GM19023 (cell line): ENCODE measurements around the gene PTPRK.

ENCODE experiments used
- ATAC-seq: cut with Tn5 transposase; IDR thresholded peaks from one replicate; pipeline ENCODE4 v1.9.1; 2021; ENCODE audit warnings: mild to moderate bottlenecking, moderate library complexity; ENCODE audit not compliant: unreplicated experiment

The PTPRK gene

DNA sequence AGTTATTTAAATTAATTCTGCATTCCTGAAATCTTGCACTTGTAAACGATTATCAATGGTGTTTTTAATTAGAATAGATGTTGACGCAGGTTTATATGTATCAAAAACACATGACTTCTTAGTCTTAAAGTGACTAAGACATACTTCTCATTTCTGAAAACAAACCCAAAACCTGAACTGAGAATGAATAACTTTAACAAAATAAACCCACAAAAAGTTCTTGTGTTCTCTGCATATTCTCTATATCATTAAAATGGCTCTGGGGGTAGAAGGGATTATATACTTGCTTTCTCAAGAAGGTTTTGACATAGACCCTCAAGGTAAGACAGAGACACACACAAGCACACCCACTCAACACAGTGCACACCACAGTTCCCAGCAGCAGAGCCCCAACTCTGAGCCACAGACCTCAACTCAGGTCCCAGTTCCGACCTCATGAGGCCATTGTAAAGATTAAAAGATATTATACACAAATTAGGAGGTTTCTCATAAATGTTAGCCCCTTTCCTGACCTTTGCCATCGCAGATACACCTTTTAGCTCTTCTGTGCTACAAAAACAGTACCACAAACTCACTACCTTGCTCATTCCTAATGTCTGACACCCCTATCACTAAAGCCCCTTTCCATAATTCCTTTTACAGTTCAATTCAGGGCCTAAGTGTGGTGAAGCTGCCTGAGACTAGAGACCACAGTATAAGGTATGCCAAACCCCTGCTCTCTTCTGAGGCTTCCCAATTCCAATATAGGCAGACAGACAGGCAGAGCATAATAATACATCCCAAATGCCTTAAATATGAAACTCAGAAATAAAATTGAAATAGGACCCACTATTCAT is 267.8 kb downstream of the PTPRK start:
- ATAC-seq = peak; percentile 74

DNA sequence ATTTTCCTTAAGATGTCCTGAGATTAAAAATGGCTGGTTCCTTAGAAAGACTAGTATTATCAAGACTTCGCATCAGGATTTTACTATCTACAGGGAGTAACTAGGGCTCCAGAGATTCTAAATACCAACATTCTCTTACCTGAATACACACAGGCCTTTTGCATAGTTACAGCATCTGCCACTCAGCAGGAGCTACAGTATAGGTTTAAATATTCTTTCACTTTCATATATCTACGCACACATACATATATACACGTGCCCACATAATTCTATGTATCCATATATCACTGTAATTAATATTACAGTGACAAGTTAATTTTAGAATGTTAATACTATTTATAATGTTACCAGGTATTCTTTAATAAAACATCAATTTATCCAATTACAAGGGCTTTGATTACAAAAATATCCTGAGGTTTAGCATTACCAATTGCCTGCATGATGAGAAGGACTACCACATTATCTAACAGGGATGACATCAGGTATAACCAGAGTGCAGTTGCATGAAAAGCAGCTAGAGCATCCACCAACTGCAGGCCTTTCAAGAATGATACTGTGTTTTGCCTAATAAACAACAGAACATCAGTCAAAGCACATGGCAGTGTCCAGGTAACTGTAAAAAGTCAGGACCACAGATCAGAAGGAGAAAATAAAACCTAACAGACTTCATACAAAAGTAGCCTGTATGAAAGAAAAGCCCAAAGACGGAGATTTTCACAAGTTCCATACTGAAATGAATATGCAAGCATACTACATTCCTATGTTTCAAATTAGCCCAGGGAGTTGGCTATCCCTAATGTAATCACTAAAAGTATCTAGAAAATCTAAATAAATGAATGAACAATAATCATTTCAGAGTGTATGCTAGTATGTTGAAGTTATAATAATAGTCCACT is 268.7 kb downstream of the PTPRK start:
- no peak for ATAC-seq

DNA sequence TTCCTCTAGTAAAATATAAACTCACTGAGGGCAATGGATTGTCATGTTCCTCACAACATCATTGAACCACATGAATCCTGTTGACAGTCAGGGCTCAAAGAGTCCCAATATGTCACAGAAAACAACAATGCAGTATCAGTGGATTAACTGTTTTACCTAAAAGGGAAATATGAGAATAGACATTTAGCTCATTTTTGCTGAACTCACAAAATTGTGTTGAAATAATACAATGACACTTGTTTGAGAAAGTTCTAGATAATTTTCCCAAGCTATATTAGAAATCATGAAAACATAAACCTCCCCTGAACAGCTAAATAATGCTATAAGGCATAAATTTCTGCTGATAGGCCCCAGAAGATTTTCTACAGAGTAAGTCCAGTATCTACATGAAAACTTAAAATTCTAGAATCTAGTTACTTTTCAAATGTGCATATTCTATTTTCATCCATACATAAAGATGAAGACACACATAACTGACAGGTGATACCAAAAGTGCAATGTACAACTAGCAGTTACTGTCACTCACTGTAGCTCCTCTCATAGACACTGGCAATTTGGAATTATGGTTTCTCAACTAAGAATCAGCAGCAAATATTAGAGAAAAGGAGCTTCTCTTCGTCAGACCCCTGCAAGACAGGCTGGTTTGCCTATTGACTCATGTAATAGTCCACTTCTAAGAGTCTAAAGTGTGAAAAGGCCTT is 269.9 kb downstream of the PTPRK start:
- no peak for ATAC-seq

DNA sequence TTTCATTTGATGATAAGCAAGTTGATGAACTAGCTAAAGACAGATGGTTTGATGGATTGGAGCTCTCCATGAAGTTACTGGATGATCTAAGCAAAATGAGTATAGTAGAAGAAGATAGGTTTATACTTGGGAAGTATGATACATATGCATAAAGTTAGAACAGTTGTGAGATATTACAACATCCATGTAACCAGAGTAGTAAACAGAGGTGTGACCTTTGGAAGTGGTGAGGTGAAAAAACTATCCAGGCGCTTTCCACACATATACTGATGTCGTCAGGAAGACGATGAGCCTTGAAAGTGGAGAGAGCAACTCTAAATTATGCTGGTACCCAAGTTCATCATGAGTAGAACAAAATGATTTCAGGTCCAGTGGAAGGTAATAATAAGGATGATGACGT is 271.0 kb downstream of the PTPRK start:
- no peak for ATAC-seq

DNA sequence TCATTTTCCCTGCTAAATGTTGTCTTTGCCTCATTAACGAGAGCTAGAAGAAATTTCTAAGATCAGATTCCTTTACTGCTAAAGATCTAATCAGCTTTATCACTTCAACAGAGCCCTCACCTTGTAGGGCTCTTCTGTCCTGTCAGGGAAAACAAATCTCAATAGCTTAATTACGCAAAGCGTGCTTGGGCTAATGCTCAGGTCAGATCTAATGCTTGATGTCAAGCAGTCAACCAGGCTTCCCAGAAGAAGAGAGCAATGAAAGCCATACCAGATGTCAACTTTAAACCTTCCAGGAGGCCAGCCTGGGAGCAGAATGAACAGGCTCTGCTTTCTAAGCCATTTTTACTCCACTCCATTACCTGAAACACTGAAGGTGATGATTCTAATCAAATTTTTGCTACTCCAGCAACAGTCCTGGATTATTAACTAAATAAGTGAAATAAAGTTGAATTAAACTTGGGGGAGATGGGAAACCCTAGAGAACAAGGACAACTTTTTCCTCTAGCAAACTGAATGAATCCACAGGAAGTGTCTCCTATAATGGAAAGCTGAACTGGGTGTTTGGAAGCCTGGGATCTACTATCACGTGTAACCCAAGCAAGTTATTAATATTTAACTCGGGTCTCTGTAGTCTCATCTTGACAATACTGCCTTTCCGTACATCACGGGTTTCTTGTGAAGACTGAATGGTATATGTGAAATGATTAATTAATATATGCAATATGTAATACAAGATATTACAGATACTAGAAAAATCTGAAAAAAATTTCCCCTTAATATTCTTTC is 273.7 kb downstream of the PTPRK start:
- ATAC-seq = no peak

DNA sequence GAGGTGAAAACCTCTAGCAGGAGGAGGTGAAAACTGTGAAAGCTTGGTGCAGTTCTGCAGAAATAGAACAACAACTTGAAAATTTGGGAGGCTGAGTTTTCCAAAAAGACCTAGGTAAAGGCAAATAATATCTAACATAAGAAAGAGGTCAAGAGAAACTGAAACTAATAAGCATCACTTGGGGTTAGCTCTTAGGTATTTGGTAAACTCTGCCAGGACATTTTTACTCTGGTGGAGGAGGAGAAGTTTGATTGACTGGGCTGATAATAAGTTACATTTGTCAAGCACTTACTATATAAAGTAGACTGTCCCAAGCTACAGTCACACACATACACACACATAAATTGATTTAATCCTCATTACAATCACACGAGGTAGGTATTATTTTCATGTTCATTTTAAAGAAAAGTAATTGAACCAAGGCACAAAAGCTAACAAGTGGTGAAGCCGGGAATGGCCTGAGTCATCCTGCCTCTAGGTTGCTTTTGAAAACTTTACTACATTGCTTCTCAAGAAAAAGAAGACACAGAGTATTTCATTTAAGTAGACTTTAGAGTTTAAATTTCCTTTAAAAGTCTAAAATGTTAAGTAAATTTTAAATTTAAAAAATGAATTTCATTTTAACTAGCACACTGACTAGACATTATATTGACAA is 275.5 kb downstream of the PTPRK start:
- no peak for ATAC-seq

DNA sequence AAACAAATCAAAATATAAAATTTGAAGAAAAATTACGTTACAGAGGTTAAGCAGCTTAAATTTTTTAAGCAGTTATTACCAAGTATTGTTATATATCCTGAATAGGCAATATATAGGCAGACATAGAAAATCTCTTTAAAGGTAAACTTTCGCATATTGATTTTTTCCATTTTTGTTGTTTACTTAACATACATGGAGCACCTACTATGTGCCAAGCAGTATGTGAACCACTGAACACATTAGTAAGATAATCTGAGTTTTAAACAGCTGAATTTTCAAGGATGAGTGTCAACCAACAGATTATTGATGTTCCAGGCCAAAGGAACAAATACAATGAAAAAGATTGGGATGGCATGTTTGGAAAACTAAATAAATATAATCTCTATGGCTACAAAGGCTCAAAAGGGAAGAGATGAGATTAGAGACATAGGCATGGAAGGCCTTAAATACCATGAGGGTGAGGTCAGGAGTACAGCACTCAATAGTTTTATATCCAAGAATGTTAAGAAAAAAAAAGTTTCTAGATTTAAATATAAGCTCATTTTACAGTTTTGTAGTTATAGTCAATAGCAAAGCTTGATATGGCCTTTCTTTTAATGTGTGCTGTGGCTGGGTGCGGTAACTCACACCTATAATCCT is 277.5 kb downstream of the PTPRK start:
- no peak for ATAC-seq

DNA sequence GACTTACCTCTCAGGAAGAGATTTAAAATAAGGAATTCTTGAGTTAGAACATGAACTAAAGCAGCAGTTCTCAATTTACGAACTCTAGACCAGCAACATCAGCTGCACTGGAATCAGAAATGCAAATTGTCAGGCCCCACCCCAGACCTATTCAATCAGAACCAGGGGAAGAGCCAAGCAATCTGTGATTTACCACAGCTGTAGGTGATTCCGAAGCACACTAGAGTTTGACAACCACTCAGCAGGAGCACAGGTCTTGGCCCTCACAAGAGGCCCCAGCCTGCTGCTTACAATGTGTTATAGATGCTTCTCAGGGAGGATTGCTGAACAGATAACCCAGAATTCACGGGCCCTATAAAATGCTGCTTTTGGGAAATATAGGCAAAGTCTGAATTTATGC is 279.2 kb downstream of the PTPRK start:
- peak; percentile 40 for ATAC-seq

DNA sequence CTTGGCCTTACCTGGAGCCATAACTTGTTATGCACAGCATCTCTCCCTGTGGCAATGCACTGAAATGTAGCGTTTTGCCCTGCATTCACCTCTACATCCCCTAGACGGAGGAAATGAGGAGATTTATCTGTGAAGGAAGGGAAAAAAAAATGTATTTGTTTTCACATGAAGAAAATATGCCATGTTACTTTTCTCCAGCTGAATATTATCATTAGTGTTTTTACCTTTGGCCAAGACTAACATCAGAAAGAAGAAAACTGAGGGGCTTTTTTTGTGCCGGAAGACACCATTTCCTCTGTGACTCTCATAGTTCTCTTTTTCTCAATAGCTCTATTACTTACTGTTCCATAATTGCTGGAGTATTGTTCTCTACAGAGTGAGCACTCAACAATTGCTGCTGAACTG is 280.4 kb downstream of the PTPRK start:
- ATAC-seq = peak; percentile 65

DNA sequence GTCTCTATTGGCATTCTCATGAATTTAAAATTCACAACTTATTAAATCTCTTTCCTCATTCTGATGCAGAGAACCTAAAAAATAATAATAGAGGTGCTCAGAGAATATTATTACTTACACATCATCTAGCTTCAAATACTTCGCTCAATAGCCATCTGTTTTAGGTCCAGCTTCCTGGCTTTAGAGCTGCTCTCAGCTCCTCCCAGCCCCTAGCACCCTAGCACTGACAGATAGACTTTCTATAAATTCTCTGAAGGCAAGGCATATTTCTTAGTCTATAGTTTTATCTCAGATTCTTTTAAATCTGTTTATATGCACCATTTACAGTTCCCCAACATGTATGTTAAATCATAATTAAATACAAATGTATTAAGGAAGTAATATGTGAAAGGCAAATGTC is 281.3 kb downstream of the PTPRK start:
- no peak for ATAC-seq

DNA sequence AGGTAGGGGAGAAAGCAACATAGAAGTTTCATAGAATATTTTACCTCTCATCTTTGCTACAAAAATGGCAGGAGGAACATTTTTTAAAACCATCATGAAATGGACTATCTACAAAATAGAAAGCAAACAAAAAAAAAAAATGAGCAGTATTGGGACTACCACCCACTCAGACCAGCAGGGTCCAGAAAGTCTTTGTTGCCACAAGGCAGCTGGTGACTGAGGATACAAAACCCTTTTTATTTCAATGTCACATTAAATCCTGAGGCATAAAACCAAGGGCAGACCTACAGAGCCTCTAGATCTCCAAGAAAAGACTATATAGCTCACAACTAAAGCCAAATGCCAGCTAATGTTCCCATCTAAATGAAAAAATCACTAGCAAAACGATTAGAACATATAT is 282.2 kb downstream of the PTPRK start:
- no peak for ATAC-seq

DNA sequence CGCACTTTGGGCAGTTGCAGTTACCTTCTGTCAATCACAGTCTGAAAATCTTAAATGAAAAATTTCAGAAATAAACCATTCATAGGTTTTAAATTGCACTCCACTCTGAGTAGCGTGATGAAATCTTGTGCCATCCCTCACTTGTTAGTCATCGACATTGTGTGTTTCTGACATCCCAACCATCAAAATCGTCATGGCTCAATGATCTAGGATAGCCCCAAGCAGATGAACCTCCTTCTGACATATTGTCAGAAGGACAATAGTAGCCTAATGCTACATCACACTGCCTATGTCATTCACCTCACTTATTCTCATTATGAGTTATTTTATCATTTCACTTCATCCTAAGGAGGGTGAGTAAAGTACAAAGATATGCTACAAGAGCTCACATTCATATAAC is 284.8 kb downstream of the PTPRK start:
- no peak for ATAC-seq

DNA sequence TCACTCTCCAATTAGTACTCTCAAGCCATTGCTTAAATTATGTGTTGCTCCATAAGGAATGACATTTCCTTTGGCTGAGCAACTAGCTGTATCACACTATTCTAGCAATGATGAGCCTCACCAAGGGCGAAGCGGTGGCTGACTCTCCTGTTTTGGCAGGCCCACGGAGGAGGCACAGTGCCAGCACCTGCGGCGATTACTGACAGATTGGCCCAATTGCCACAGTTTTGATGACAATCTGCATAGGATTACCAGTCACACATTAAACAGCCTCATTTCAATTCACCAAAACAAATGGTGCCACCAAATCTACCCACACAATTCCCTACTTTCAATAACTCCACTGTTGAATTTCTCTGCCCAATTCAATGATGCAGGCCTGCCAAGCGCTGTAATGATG is 286.9 kb downstream of the PTPRK start:
- no peak for ATAC-seq

DNA sequence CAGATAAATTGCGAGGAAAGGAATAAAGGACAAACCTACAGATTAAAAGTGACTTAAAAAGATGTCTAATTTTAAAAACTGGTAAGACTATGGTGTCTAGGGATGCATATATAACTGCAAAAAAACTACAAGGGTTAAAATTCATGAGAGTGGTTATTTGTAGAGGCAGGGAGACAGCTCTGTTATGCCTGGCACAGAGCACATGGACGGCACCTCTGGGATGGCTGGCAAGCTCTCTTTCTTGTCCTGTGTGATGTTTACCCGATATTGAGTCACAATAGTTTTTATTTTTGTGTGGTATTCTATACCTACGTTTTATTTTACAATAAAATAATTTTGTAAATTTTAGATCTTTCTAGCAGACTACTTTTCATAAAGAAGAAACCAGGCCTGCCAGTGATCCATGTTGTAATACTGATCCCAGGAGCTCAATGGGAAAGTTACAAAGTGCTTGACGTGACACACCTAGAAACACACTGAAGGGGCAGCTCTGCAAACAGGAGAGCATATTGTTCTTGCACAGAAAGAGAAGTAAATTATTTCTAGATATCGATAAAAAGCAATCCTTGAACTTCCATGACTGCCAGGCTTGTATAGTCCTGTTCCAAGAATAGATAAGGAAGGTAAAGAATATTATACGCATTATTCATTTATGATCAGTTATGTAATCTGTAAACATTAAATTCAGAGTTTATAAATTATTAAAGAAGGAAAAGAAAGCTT is 290.0 kb downstream of the PTPRK start:
- ATAC-seq = no peak

DNA sequence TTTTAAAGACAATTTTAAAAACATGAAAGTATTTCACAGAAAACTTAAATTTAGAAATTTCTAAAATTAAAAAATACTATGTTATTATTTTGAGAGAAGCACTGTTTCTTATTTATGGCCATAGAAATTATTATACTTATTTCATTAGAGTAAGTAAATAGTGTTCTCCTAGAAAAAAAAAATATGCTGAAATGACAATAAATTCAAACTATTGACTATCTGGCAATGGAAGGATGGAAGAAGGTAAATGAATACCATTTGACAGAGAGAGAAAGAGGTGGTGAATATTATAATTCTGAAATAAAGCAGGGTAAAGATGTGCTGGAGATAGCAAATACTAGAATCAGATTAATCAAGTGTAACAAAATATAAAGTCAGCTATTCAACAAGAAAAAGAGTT is 294.8 kb downstream of the PTPRK start:
- no peak for ATAC-seq

DNA sequence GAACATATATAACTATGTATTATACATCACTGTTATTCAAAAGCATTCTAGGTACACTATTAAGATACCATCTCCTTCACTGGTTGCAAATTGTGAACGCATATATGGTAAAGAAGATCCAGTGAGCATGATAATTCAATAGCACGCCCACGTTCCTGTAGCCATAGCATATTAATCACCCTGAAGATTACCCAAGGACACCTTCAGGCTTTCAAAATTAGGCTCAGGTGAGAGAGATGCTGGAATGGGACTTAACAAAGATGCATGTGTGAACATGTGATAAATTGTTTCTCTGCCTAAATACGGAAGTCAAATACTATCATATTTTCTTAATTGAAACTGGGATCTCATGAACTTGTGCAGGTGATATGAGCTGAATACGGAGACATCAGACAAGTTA is 303.5 kb downstream of the PTPRK start:
- ATAC-seq = no peak

DNA sequence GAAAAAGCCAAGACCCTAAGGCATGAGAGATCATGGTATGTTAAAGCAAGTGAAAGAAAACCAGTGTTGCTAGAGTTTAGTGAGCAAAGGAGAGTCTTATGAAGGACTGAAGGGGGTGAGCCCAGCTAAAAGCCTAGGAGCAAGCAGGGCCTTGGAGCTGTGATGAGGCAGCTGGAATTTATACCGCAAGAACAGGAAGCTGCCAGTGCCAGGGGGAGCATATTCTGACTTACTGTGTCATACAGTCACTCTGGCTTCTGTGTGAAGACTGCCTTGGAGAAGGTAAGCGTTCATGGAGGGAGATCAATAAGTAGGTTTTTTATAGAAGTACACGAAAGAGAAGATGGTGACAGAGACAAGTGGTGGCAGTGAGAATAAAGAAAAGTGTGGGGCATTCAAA is 310.6 kb downstream of the PTPRK start:
- no peak for ATAC-seq

DNA sequence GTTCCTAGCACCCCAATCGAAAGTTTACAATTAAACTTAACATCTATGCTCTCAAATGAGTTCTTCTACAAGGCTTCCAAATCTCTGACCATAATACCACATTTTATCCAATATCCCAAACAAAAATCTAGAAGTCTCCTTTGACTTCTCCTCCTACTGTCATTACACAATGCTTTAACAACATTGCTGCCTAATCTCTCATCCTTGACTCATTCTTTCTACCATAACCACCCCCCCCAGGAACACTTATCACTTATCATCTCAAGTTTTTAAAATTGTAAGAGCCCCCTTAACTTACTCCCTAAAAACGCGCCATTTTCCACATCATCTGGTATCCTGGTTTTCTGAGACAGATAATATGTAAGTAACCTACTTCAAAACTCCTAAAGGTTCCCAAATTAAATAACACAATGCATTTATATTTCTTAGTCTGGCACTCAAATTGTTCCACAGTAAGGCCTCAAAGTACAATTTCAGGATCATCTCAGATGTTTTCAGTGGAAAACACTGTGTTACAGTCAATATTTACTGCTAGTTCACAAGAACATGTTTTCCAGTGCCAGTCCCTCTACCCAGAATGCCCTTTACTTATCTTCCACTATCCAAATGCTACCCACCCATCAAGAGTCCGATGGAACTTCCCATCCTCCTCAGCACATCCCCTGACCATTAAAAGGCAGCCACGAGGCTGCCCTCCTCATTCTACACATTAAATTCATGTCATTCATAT is 311.4 kb downstream of the PTPRK start:
- no peak for ATAC-seq
